GM12878 (cell line): Measurements from ENCODE around the gene PSENEN. TPM values are rescaled to one million over a fixed set of nuclear protein-coding genes. Genes with fewer than 3 reads are reported as not detected.

Experiments used
- ATF3 ChIP-seq: IDR thresholded peaks from 2 replicates; pipeline ENCODE4 v1.6.1; 2011; ENCODE audit warnings: low read depth, mild to moderate bottlenecking, low read length, moderate library complexity, borderline replicate concordance; ENCODE audit errors: extremely low read depth
- ATF7 ChIP-seq: fragments of 450-650 bp; IDR thresholded peaks from 2 replicates; pipeline ENCODE4 v1.6.1; 2016; ENCODE audit warnings: low read depth, mild to moderate bottlenecking
- BCLAF1 ChIP-seq: fragments of 450-650 bp; IDR thresholded peaks from 2 replicates; pipeline ENCODE4 v1.6.1; 2017; ENCODE audit warnings: antibody characterized with exemption, mild to moderate bottlenecking, moderate library complexity
- CHD1 ChIP-seq: IDR thresholded peaks from 2 replicates; pipeline ENCODE4 v1.6.1; 2012; ENCODE audit warnings: low read depth, low read length, improper control_type of control experiment
- E4F1 ChIP-seq: fragments of 450-650 bp; IDR thresholded peaks from 2 replicates; pipeline ENCODE4 v1.6.1; 2018; ENCODE audit warnings: borderline replicate concordance, mild to moderate bottlenecking; ENCODE audit not compliant: partially characterized antibody
- ELK1 ChIP-seq: IDR thresholded peaks from 2 replicates; pipeline ENCODE4 v1.6.1; 2012; ENCODE audit warnings: low read depth, low read length, improper control_type of control experiment
- ETV6 ChIP-seq, 2 experiments: fragments of 450-650 bp in 1 of 2; IDR thresholded peaks in 1 of 2; conservative IDR thresholded peaks in 1 of 2; 2 replicates each; pipeline ENCODE4 v1.6.1; 2014; ENCODE audit warnings: antibody characterized with exemption in 1 of 2, borderline replicate concordance in 1 of 2, low read depth in 1 of 2, mild to moderate bottlenecking in 1 of 2, moderate library complexity in 1 of 2
- KAT2A ChIP-seq: conservative IDR thresholded peaks from 2 replicates; pipeline ENCODE4 v1.6.1; 2011; ENCODE audit warnings: low read depth, low read length; ENCODE audit not compliant: control insufficient read depth
- MEF2A ChIP-seq: IDR thresholded peaks from 2 replicates; pipeline ENCODE4 v1.6.1; 2011; ENCODE audit warnings: low read depth, mild to moderate bottlenecking, low read length, moderate library complexity; ENCODE audit not compliant: insufficient read depth
- MTA3 ChIP-seq: IDR thresholded peaks from 2 replicates; pipeline ENCODE4 v1.6.1; 2012; ENCODE audit warnings: low read length, inconsistent platforms, borderline replicate concordance
- NFYB ChIP-seq: IDR thresholded peaks from 2 replicates; pipeline ENCODE4 v1.6.1; 2011; ENCODE audit warnings: low read depth, mild to moderate bottlenecking, low read length, improper control_type of control experiment, moderate library complexity; ENCODE audit not compliant: insufficient read depth
- NR2C1 ChIP-seq: fragments of 450-650 bp; IDR thresholded peaks from 2 replicates; pipeline ENCODE4 v1.6.1; 2017; ENCODE audit warnings: antibody characterized with exemption, mild to moderate bottlenecking, moderate library complexity
- POLR2AphosphoS2 ChIP-seq: IDR thresholded peaks from 2 replicates; pipeline ENCODE4 v1.6.1; 2011; ENCODE audit warnings: low read depth, mild to moderate bottlenecking, low read length, improper control_type of control experiment, moderate library complexity
- RFX5 ChIP-seq: IDR thresholded peaks from 2 replicates; pipeline ENCODE4 v1.6.1; 2011; ENCODE audit warnings: low read depth, low read length, improper control_type of control experiment
- RUNX3 ChIP-seq: IDR thresholded peaks from 2 replicates; pipeline ENCODE4 v1.6.1; 2012; ENCODE audit warnings: low read length, inconsistent platforms
- SIX5 ChIP-seq: IDR thresholded peaks from 2 replicates; pipeline ENCODE4 v1.6.1; 2011; ENCODE audit warnings: mild to moderate bottlenecking, low read depth, low read length, moderate library complexity; ENCODE audit not compliant: severe bottlenecking
- SMAD1 ChIP-seq: fragments of 450-650 bp; IDR thresholded peaks from 2 replicates; pipeline ENCODE4 v1.6.1; 2018; ENCODE audit warnings: mild to moderate bottlenecking, low read depth; ENCODE audit not compliant: partially characterized antibody
- YBX1 ChIP-seq: fragments of 450-650 bp; IDR thresholded peaks from 2 replicates; pipeline ENCODE4 v1.6.1; 2016; ENCODE audit warnings: antibody characterized with exemption
- ZNF274 ChIP-seq: IDR thresholded peaks from one replicate; pipeline ENCODE4 v1.8.0; 2011; ENCODE audit not compliant: insufficient read length, insufficient read depth
- polyA plus RNA-seq, 11 experiments: library from polyadenylated mRNA; depleted of rRNA in 4 of 11; unstranded in 6 of 11; stranded (reverse) in 5 of 11; fragments of >200 nt; fragmentation: Nextera tagmentation in 4 of 11; fragmentation: Illumina TruSeq in 1 of 11; extraction: Ambion mirVana in 4 of 11; extraction: Trizol in 1 of 11; gene quantifications; 1 replicate in 1 of 11; 2 replicates in 10 of 11; pipeline versions ENCODE4 v1.2.1 to v1.2.3, GENCODE V29; 2011 to 2016; ENCODE audit warnings: inconsistent platforms in 2 of 11, missing spikeins in 2 of 11, low read depth in 1 of 11
- total RNA-seq, 4 experiments: library from RNA; depleted of rRNA in 3 of 4; stranded (reverse); fragments of >200 nt in 3 of 4; fragmentation: Illumina TruSeq in 1 of 4; extraction: Trizol in 1 of 4; gene quantifications; 2 replicates each; pipeline versions ENCODE4 v1.2.1 to v1.2.3, GENCODE V29; 2013 to 2021

Gene PSENEN
- total and polyA plus RNA-seq, 10 of the 15 experiments (the other 5 are each of a cell fraction or from before 2014, with no cell fraction given), result 14.4 to 178 (median 43.5) TPM

- TF ChIP-seq BCLAF1 (no peak), ETV6 (conservative IDR thresholded peaks at IDR 0.05 in 1 of 2, IDR thresholded peaks at IDR 0.05 in 1 of 2; ENCODE audit: borderline replicate concordance in 1 of 2, low read depth in 1 of 2) (peak in 1 of 2 experiments; percentile 84; a peak in 2 of 4 replicates), YBX1 (no peak), NR2C1 (no peak), CHD1 (0 out of 2 replicates have a peak, but pooled peaks have one; percentile 52), NFYB (peak; percentile 82), ZNF274 (no peak), POLR2AphosphoS2 (no peak; the same call in 1 of the 2 replicates), E4F1 (no peak), ELK1 (no peak), ATF3 (no peak), SIX5 (no peak), MTA3 (no peak), KAT2A (no peak), SMAD1 (peak; percentile 58), MEF2A (no peak), ATF7 (peak; percentile 97), RFX5 (0 out of 2 replicates have a peak, but pooled peaks have one; percentile 27), RUNX3 (peak; percentile 86)
Measured at GRCh38 chr19:35712567-35713505, 32.6 kb upstream of the PSENEN start (continued).
